GM19025 (cell line): Measurements from ENCODE around the gene BRI3.

Source experiments
- ATAC-seq: cut with Tn5 transposase; IDR thresholded peaks from one replicate; pipeline ENCODE4 v1.9.1; 2021; ENCODE audit warnings: mild to moderate bottlenecking, low read depth, moderate library complexity; ENCODE audit not compliant: unreplicated experiment

BRI3 gene

DNA sequence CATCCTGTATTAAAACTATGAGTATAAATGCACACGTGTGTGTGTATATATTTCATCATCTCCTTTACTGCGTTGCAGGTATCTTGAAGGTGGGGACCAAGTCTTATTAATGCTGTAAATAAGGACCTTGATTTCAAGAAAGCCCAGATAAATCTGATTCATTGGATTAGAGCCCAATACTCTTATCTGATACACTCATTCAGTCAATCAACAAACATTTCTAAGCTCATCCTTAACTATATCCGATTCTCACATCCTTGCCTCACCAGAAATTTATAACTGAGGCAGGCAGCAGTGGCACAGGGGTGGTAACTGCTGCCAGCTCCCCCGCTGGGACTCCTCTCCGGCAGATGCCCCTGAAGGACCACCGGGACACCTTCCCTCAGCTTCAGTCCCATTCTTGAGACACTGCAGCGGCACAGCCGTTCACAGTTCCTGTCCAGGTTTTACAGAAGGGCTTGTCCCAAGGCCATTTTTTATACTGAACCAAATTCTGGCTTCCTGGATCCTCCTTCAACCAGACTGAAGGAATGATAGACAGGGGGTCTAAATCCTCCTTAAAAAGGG, 54.0 kb downstream of the BRI3 start:
- ATAC-seq, result no peak

GRCh38 chr7:98338441-98338840, 57.0 kb downstream of the BRI3 start:
- ATAC-seq, result no peak

GRCh38 chr7:98339043-98339442, 57.6 kb downstream of the BRI3 start:
- no peak for ATAC-seq

DNA sequence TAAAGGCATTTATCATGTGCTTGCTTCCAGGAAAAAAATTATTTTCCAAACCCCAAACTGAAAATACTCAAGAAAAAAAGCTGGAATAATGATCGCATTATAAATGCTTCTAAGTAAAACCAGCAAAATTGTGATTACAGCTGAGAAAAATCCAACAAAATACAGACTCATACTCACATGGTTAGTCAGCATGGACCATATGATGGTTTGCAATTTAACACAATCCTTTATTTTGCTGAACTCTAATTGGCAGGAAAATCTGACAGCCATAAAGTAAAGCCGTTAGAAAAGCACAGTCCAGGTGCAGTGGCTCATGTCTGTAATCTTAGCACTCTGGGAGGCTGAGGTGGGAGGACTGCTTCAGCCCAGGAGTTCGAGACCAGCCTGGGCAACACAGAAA, 59.6 kb downstream of the BRI3 start:
- no peak for ATAC-seq
